Thyroid gland (tissue), 4 donors: ENCODE measurements around the gene RSU1. TPM values are rescaled to one million over a fixed set of nuclear protein-coding genes. Genes with fewer than 3 reads are reported as not detected.

Source experiments
- DNase-seq, 2 donors: peaks; one replicate each; pipeline ENCODE4 v3.0.0-alpha.2; 2019
- H3K27ac ChIP-seq, 3 donors: fragments of 200-600 bp; sonication (generic); 1 replicate in 2 of 3; 2 replicates in 1 of 3; pipeline ENCODE4 v1.5.1; 2016 to 2019; ENCODE audit warnings: mild to moderate bottlenecking in 1 of 3, moderate library complexity in 1 of 3
- H3K27me3 ChIP-seq: fragments of 200-600 bp; sonication (generic); one replicate; pipeline ENCODE4 v1.5.1; 2019
- H3K36me3 ChIP-seq, 2 donors: fragments of 200-600 bp; sonication (generic); one replicate each; pipeline ENCODE4 v1.5.1; 2016 to 2019
- H3K4me1 ChIP-seq, 2 donors: fragments of 200-600 bp; sonication (generic); one replicate each; pipeline ENCODE4 v1.5.1; 2017 to 2019
- H3K4me3 ChIP-seq, 3 donors: fragments of 200-600 bp; sonication (generic); replicated peaks in 1 of 3; 1 replicate in 2 of 3; 2 replicates in 1 of 3; pipeline ENCODE4 v1.5.1; 2016; ENCODE audit warnings: mild to moderate bottlenecking in 1 of 3
- H3K9me3 ChIP-seq: fragments of 200-600 bp; sonication (generic); one replicate; pipeline ENCODE4 v1.5.1; 2017
- CTCF ChIP-seq, 6 experiments: fragments of 200-600 bp in 3 of 6; fragments of 450-650 bp in 3 of 6; sonication (generic) in 3 of 6; IDR thresholded peaks; one replicate each; pipeline ENCODE4 v1.5.1; 2016 to 2019; ENCODE audit warnings: antibody characterized with exemption in 6 of 6, mild to moderate bottlenecking in 2 of 6, inconsistent platforms in 1 of 6, moderate library complexity in 1 of 6
- POLR2A ChIP-seq, 2 donors: fragments of 450-650 bp; IDR thresholded peaks; one replicate each; pipeline ENCODE4 v1.6.1; 2017; ENCODE audit warnings: antibody characterized with exemption in 2 of 2, mild to moderate bottlenecking in 2 of 2, moderate library complexity in 1 of 2
- WGBS, 2 donors: methylation state at CpG; one replicate each; pipeline ENCODE4 v1.1.5; 2017; 5-methylcytosine and 5-hydroxymethylcytosine counted together
- intact Hi-C: fragments of 100-400 bp; cut with DNase I; formaldehyde crosslinking; loops from one replicate; pipeline ENCODE4 v1.15.1; 2023
- small RNA-seq: library from RNA; depleted of rRNA; stranded (forward); fragments of <200 nt; gene quantifications from one replicate; pipeline ENCODE3, GENCODE V24; 2016
- total RNA-seq, 4 donors: library from RNA; depleted of rRNA; stranded (reverse); fragments of >200 nt; gene quantifications; one replicate each; pipeline ENCODE4 v1.2.3, GENCODE V29; 2016

RSU1 gene
- total RNA-seq, 4 donors from 2014 or later, result 43.5 to 63.0 (median 50.7) TPM

GRCh38 chr10:16559236-16559773, 257.9 kb downstream of the RSU1 start:
- no peak for TF ChIP-seq POLR2A (IDR thresholded peaks at IDR 0.05)
- no peak for DNase-seq
- no peak overlapping the region for H3K4me3 ChIP-seq
- H3K9me3 ChIP-seq, result no peaks in the 10 kb centered on the region
- 63 to 73% methylated on average over 5 of the region's 5 CpGs for WGBS, 2 donors
- no peaks in the 10 kb centered on the region for H3K4me1 ChIP-seq
- H3K27me3 ChIP-seq, result no peaks in the 10 kb centered on the region
- H3K36me3 ChIP-seq, result no peaks in the 10 kb centered on the region
- no peak overlapping the region for H3K27ac ChIP-seq
- intact Hi-C loops, result no loop called here

- intact Hi-C loops, result no loop called here
- Histone ChIP-seq H3K4me3 (no peak overlapping the region), H3K27me3 (no peaks in the 10 kb centered on the region), H3K9me3 (no peaks in the 10 kb centered on the region), H3K4me1 (no peaks in the 10 kb centered on the region), H3K36me3 (no peaks in the 10 kb centered on the region), H3K27ac (no peak overlapping the region)
- WGBS, 2 donors, result 87% methylated on average over 4 of the region's 4 CpGs
- DNase-seq, result no peak
- TF ChIP-seq POLR2A (IDR thresholded peaks at IDR 0.05) (no peak), CTCF (IDR thresholded peaks at IDR 0.05) (no peak)
Observed at GRCh38 chr10:16547973-16548372, 269.3 kb downstream of the RSU1 start.

GRCh38 chr10:16545116-16545736, 272.0 kb downstream of the RSU1 start:
- DNase-seq, result peak; percentile 5 to 11
- intact Hi-C loops, result no loop called here
- no peak overlapping the region for H3K4me3 ChIP-seq
- no peak overlapping the region for H3K27ac ChIP-seq
- TF ChIP-seq CTCF (IDR thresholded peaks at IDR 0.05) (peak in 5 of 6 experiments; percentile 25 to 72 (median 53)), POLR2A (IDR thresholded peaks at IDR 0.05) (no peak)
- 30 to 36% methylated on average over 7 of the region's 7 CpGs for WGBS, 2 donors
- H3K27me3 ChIP-seq, result no peaks in the 10 kb centered on the region
- H3K4me1 ChIP-seq, result no peaks in the 10 kb centered on the region
- H3K36me3 ChIP-seq, result no peaks in the 10 kb centered on the region
- no peaks in the 10 kb centered on the region for H3K9me3 ChIP-seq

- TF ChIP-seq POLR2A (IDR thresholded peaks at IDR 0.05) (no peak), CTCF (IDR thresholded peaks at IDR 0.05) (no peak)
- Histone ChIP-seq H3K36me3 (no peaks in the 10 kb centered on the region), H3K27ac (no peak overlapping the region), H3K4me3 (no peak overlapping the region), H3K27me3 (no peaks in the 10 kb centered on the region), H3K9me3 (no peaks in the 10 kb centered on the region), H3K4me1 (no peaks in the 10 kb centered on the region)
- no peak for DNase-seq
- intact Hi-C loops, result no loop called here
- 79 to 89% methylated on average over 4 of the region's 4 CpGs for WGBS, 2 donors
Observed at GRCh38 chr10:16544591-16544990, 272.6 kb downstream of the RSU1 start.

- no peaks in the 10 kb centered on the region for H3K36me3 ChIP-seq
- intact Hi-C loops, result no loop called here
- no peaks in the 10 kb centered on the region for H3K27me3 ChIP-seq
- H3K4me3 ChIP-seq, result no peak overlapping the region
- TF ChIP-seq CTCF (IDR thresholded peaks at IDR 0.05), result no peak
- no peak for TF ChIP-seq POLR2A (IDR thresholded peaks at IDR 0.05)
- H3K9me3 ChIP-seq, result no peaks in the 10 kb centered on the region
- no peak for DNase-seq
- H3K4me1 ChIP-seq, result no peaks in the 10 kb centered on the region
- no peak overlapping the region for H3K27ac ChIP-seq
- 70 to 80% methylated on average over 3 of the region's 3 CpGs for WGBS, 2 donors
Observed at GRCh38 chr10:16544099-16544498, 273.1 kb downstream of the RSU1 start.

Small RNA genes within 50 kb of the gene (small RNA-seq; reads per million reads assigned to genes)
- gene RF02271, result not detected
